ENCODE data around the gene ATP8A2.
"Not testable (repeated sequence)": the region's sequence is repeated elsewhere in the genome, so short reads cannot be mapped to it uniquely, and the experiment has no call there.

The ATP8A2 gene

GRCh38 chr13:25548991-25549390, 177.2 kb downstream of the ATP8A2 start:
- ATAC-seq, DNase-seq: not testable (repeated sequence)

- DNase-seq = no peak
- ATAC-seq = no peak
Observed at GRCh38 chr13:25561812-25562211, 190.0 kb downstream of the ATP8A2 start.

GRCh38 chr13:25570185-25570584, 198.4 kb downstream of the ATP8A2 start:
- no peak for ATAC-seq

GRCh38 chr13:25571237-25571636, 199.5 kb downstream of the ATP8A2 start:
- ATAC-seq (no peak), DNase-seq (no peak)

More at GRCh38 chr13:25570185-25570584, 198.4 kb downstream of the ATP8A2 start:
- no peak for DNase-seq

GRCh38 chr13:25572171-25572570, 200.4 kb downstream of the ATP8A2 start:
- not testable (repeated sequence) for ATAC-seq, DNase-seq

GRCh38 chr13:25574437-25575411, 202.9 kb downstream of the ATP8A2 start:
- DNase-seq (peak; percentile 70), ATAC-seq (peak; percentile 63)

GRCh38 chr13:25575562-25575961, 203.8 kb downstream of the ATP8A2 start:
- ATAC-seq (no peak), DNase-seq (no peak)

GRCh38 chr13:25578526-25578925, 206.8 kb downstream of the ATP8A2 start:
- ATAC-seq = no peak

GRCh38 chr13:25579221-25579620, 207.4 kb downstream of the ATP8A2 start:
- ATAC-seq = no peak
- DNase-seq = no peak

More at GRCh38 chr13:25578526-25578925, 206.8 kb downstream of the ATP8A2 start:
- DNase-seq = no peak

- no peak for DNase-seq
- ATAC-seq = no peak
Observed at GRCh38 chr13:25581351-25581750, 209.6 kb downstream of the ATP8A2 start.

GRCh38 chr13:25584087-25584486, 212.3 kb downstream of the ATP8A2 start:
- DNase-seq (no peak), ATAC-seq (no peak)

GRCh38 chr13:25585000-25585399, 213.2 kb downstream of the ATP8A2 start:
- ATAC-seq = no peak
- DNase-seq = no peak

GRCh38 chr13:25587326-25587980, 215.7 kb downstream of the ATP8A2 start:
- no peak for DNase-seq
- ATAC-seq = no peak

GRCh38 chr13:25588336-25589060, 216.7 kb downstream of the ATP8A2 start:
- DNase-seq = no peak
- ATAC-seq = no peak

- DNase-seq = no peak
- no peak for ATAC-seq
Observed at GRCh38 chr13:25598421-25598820, 226.6 kb downstream of the ATP8A2 start.

GRCh38 chr13:25602176-25602575, 230.4 kb downstream of the ATP8A2 start:
- DNase-seq (no peak), ATAC-seq (no peak)

- DNase-seq (no peak), ATAC-seq (no peak)
Observed at GRCh38 chr13:25604106-25604505, 232.3 kb downstream of the ATP8A2 start.

- DNase-seq = no peak
- no peak for ATAC-seq
Observed at GRCh38 chr13:25607096-25607495, 235.3 kb downstream of the ATP8A2 start.

- ATAC-seq = no peak
- no peak for DNase-seq
Observed at GRCh38 chr13:25608181-25608580, 236.4 kb downstream of the ATP8A2 start.

GRCh38 chr13:25616674-25617073, 244.9 kb downstream of the ATP8A2 start:
- DNase-seq = no peak

GRCh38 chr13:25619897-25620296, 248.1 kb downstream of the ATP8A2 start:
- ATAC-seq (no peak), DNase-seq (no peak)

More at GRCh38 chr13:25616674-25617073, 244.9 kb downstream of the ATP8A2 start:
- ATAC-seq = no peak

GRCh38 chr13:25625414-25625813, 253.6 kb downstream of the ATP8A2 start:
- DNase-seq = no peak
- ATAC-seq = no peak
